Liver (tissue), 9 donors: Measurements from ENCODE around the gene DRD4. TPM values are rescaled to one million over a fixed set of nuclear protein-coding genes. Genes with fewer than 3 reads are reported as not detected.

Source experiments
- DNase-seq: peaks from one replicate; pipeline ENCODE4 v3.0.0-alpha.2; 2017; ENCODE audit warnings: low spot score
- H3K27ac ChIP-seq, 2 donors: one replicate each; pipeline ENCODE4 v1.7.0; 2013; ENCODE audit warnings: inconsistent platforms in 2 of 2, low read length in 2 of 2, control low read depth in 1 of 2, low read depth in 1 of 2, mild to moderate bottlenecking in 1 of 2
- H3K27me3 ChIP-seq, 4 donors: one replicate each; pipeline versions ENCODE4 v1.6.1 to v1.7.0; 2013; ENCODE audit warnings: low read length in 3 of 4, inconsistent platforms in 1 of 4, mild to moderate bottlenecking in 1 of 4, moderate library complexity in 1 of 4; ENCODE audit not compliant: control insufficient read depth in 4 of 4, insufficient read depth in 4 of 4
- H3K36me3 ChIP-seq, 4 donors: one replicate each; pipeline versions ENCODE4 v1.6.1 to v1.7.0; 2013; ENCODE audit warnings: low read length in 3 of 4, mild to moderate bottlenecking in 3 of 4, low read depth in 1 of 4, moderate library complexity in 1 of 4; ENCODE audit not compliant: control insufficient read depth in 4 of 4, insufficient read depth in 3 of 4
- H3K4me1 ChIP-seq, 4 donors: one replicate each; pipeline versions ENCODE4 v1.6.1 to v1.7.0; 2013; ENCODE audit warnings: low read length in 3 of 4, mild to moderate bottlenecking in 3 of 4, moderate library complexity in 1 of 4; ENCODE audit not compliant: control insufficient read depth in 4 of 4, insufficient read depth in 4 of 4
- H3K4me3 ChIP-seq, 3 donors: one replicate each; pipeline versions ENCODE4 v1.6.1 to v1.7.0; 2013; ENCODE audit warnings: low read length in 3 of 3, control low read depth in 1 of 3, low read depth in 1 of 3, mild to moderate bottlenecking in 1 of 3
- H3K9ac ChIP-seq, 2 donors: one replicate each; pipeline ENCODE4 v1.7.0; 2013; ENCODE audit warnings: low read length in 2 of 2, mild to moderate bottlenecking in 2 of 2, moderate library complexity in 2 of 2, control low read depth in 1 of 2, low read depth in 1 of 2
- H3K9me3 ChIP-seq, 4 donors: one replicate each; pipeline versions ENCODE4 v1.6.1 to v1.7.0; 2013; ENCODE audit warnings: low read length in 3 of 4; ENCODE audit not compliant: control insufficient read depth in 4 of 4
- EGR1 ChIP-seq, 2 donors: IDR thresholded peaks; 2 replicates each; pipeline ENCODE4 v1.6.1; 2016 to 2018; ENCODE audit warnings: antibody characterized with exemption in 2 of 2, low read depth in 2 of 2
- FOXA1 ChIP-seq: IDR thresholded peaks from 2 replicates; pipeline ENCODE4 v1.6.1; 2016; ENCODE audit warnings: antibody characterized with exemption
- FOXA2 ChIP-seq: IDR thresholded peaks from 2 replicates; pipeline ENCODE4 v1.6.1; 2016; ENCODE audit warnings: antibody characterized with exemption
- GABPA ChIP-seq, 2 donors: IDR thresholded peaks in 1 of 2; conservative IDR thresholded peaks in 1 of 2; 2 replicates each; pipeline ENCODE4 v1.6.1; 2016; ENCODE audit warnings: antibody characterized with exemption in 2 of 2, mild to moderate bottlenecking in 1 of 2, moderate library complexity in 1 of 2
- HNF4A ChIP-seq, 2 donors: conservative IDR thresholded peaks; 2 replicates each; pipeline ENCODE4 v1.6.1; 2016; ENCODE audit warnings: antibody characterized with exemption in 2 of 2, mild to moderate bottlenecking in 2 of 2
- HNF4G ChIP-seq: IDR thresholded peaks from 2 replicates; pipeline ENCODE4 v1.6.1; 2016; ENCODE audit warnings: antibody characterized with exemption
- JUND ChIP-seq, 2 donors: IDR thresholded peaks; 2 replicates each; pipeline ENCODE4 v1.6.1; 2016; ENCODE audit warnings: antibody characterized with exemption in 2 of 2
- MAX ChIP-seq: IDR thresholded peaks from 2 replicates; pipeline ENCODE4 v1.6.1; 2016; ENCODE audit warnings: antibody characterized with exemption
- NR2F2 ChIP-seq: IDR thresholded peaks from 2 replicates; pipeline ENCODE4 v1.6.1; 2016; ENCODE audit warnings: antibody characterized with exemption
- RAD21 ChIP-seq, 2 donors: IDR thresholded peaks; 2 replicates each; pipeline ENCODE4 v1.6.1; 2016; ENCODE audit warnings: antibody characterized with exemption in 2 of 2, mild to moderate bottlenecking in 2 of 2
- REST ChIP-seq: IDR thresholded peaks from 2 replicates; pipeline ENCODE4 v1.6.1; 2016; ENCODE audit warnings: antibody characterized with exemption, mild to moderate bottlenecking
- RXRA ChIP-seq, 2 donors: IDR thresholded peaks; 2 replicates each; pipeline ENCODE4 v1.6.1; 2017 to 2018; ENCODE audit warnings: antibody characterized with exemption in 2 of 2, mild to moderate bottlenecking in 1 of 2
- SP1 ChIP-seq: IDR thresholded peaks from 2 replicates; pipeline ENCODE4 v1.6.1; 2018; ENCODE audit warnings: antibody characterized with exemption, mild to moderate bottlenecking
- YY1 ChIP-seq: IDR thresholded peaks from 2 replicates; pipeline ENCODE4 v1.6.1; 2016; ENCODE audit warnings: antibody characterized with exemption, mild to moderate bottlenecking
- ZBTB33 ChIP-seq: IDR thresholded peaks from 2 replicates; pipeline ENCODE4 v1.6.1; 2016; ENCODE audit warnings: antibody characterized with exemption
- WGBS: extraction: QIAGEN DNeasy Blood & Tissue Kit; methylation state at CpG from one replicate; pipeline ENCODE4 v1.1.7; 2013; 5-methylcytosine and 5-hydroxymethylcytosine counted together
- polyA plus RNA-seq, 2 donors: library from polyadenylated mRNA; stranded (reverse) in 1 of 2; unstranded in 1 of 2; fragments of 200-250 nt in 1 of 2; fragments of >200 nt in 1 of 2; fragmentation: Nextera tagmentation in 1 of 2; extraction: Ambion mirVana in 1 of 2; gene quantifications; one replicate each; pipeline versions ENCODE4 v1.2.1 to v1.2.3, GENCODE V29; 2013 to 2015
- total RNA-seq, 2 donors: library from RNA; depleted of rRNA; stranded (reverse); fragments of >200 nt; gene quantifications; one replicate each; pipeline ENCODE4 v1.2.3, GENCODE V29; 2014
- donor health status: healthy.
- donor health status: healthy.
- donor health status: healthy.
- donor health status: healthy.
- donor health status: healthy.

The DRD4 gene
- total and polyA plus RNA-seq, 4 donors, result not detected

- 97% methylated on average over 19 of the region's 19 CpGs for WGBS
- H3K36me3 ChIP-seq, result peaks cover 0 to 8% (median 2%) of the 10 kb centered on the region in 4 donors
- no peak for DNase-seq
Measured at GRCh38 chr11:641806-642370, 4.8 kb downstream of the DRD4 start.

GRCh38 chr11:643366-643765, 6.3 kb downstream of the DRD4 start:
- WGBS, result 97% methylated on average over 9 of the region's 9 CpGs
- Histone ChIP-seq H3K9me3 (no peaks in the 10 kb centered on the region), H3K4me3 (no peak overlapping the region), H3K9ac (no peak overlapping the region), H3K36me3 (peaks cover 0 to 8% (median 2%) of the 10 kb centered on the region in 4 donors), H3K27me3 (no peaks in the 10 kb centered on the region), H3K4me1 (peaks cover 1 to 14% (median 5%) of the 10 kb centered on the region in 4 donors), H3K27ac (no peak overlapping the region)
- TF ChIP-seq HNF4G (no peak), YY1 (no peak), RXRA (IDR thresholded peaks at IDR 0.05) (no peak), FOXA1 (no peak), MAX (no peak), FOXA2 (no peak), GABPA (IDR thresholded peaks at IDR 0.05 in 1 of 2, conservative IDR thresholded peaks at IDR 0.05 in 1 of 2) (no peak), EGR1 (IDR thresholded peaks at IDR 0.05; ENCODE audit: low read depth in 2 of 2) (no peak), ZBTB33 (no peak), NR2F2 (no peak), HNF4A (conservative IDR thresholded peaks at IDR 0.05) (no peak)
- no peak for DNase-seq

More at GRCh38 chr11:641806-642370, 4.8 kb downstream of the DRD4 start:
- peaks cover 3 to 18% (median 6%) of the 10 kb centered on the region in 4 donors for H3K4me1 ChIP-seq
- no peaks in the 10 kb centered on the region for H3K9me3 ChIP-seq
- no peak overlapping the region for H3K9ac ChIP-seq
- H3K27ac ChIP-seq, result no peak overlapping the region
- H3K27me3 ChIP-seq, result no peaks in the 10 kb centered on the region
- H3K4me3 ChIP-seq, result no peak overlapping the region
- TF ChIP-seq FOXA1 (no peak), MAX (no peak)

DNA sequence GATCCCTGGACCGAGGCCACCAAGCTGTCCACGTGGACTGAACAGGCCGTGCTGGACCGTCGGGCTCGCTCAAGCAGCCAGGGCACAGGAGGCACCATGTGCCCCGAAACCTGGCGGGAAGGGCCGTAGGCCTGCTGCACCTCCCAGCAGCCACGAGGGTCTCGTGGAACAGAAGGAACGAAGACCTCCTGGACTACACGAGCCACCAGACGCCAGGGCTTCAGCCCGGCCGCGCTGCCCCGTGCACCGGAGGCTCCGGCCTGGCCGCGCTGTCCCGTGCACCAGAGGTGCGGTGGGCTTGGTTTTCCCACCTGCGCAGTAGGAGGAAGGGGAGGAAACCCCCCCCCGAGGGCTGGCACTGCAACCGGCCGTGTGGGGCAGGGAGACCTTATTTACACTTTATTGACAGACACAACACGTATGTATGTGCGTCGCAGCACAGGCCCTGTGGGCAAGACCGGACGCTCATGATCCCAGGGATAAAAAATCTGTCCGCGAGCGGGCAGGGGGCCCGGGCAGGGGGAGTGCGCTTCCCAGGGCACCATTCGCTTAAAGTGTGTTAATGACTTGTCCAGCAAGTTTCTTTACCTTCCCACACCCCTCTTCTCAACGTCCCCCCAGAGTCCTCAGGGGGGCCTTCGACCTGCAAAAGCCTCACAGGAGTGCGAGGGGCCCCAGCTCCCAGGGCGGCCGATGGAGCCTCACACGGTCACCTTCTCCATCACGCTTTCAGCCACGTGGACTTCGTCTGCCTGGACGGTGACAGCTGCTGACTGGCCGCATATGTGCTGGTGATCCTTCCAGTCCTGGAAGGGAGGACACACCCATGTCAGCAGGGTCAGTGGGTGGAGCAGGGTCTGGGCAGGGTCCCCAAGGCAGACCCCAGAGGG, 7.0 kb downstream of the DRD4 start:
- WGBS, result 90% methylated on average over 50 of the region's 50 CpGs
- H3K4me1 ChIP-seq, result peaks cover 2 to 14% (median 5%) of the 10 kb centered on the region in 4 donors
- H3K27me3 ChIP-seq, result no peaks in the 10 kb centered on the region
- no peak overlapping the region for H3K4me3 ChIP-seq
- peaks cover 0 to 8% (median 2%) of the 10 kb centered on the region in 4 donors for H3K36me3 ChIP-seq
- no peak for DNase-seq
- no peak overlapping the region for H3K27ac ChIP-seq
- H3K9me3 ChIP-seq, result no peaks in the 10 kb centered on the region
- H3K9ac ChIP-seq, result no peak overlapping the region
- no peak for TF ChIP-seq EGR1 (IDR thresholded peaks at IDR 0.05; ENCODE audit: low read depth in 2 of 2)
- TF ChIP-seq RXRA (IDR thresholded peaks at IDR 0.05), result no peak
- TF ChIP-seq JUND (IDR thresholded peaks at IDR 0.05), result no peak
- no peak for TF ChIP-seq HNF4G
- TF ChIP-seq NR2F2, result no peak
- TF ChIP-seq YY1, result no peak
- TF ChIP-seq REST, result no peak
- no peak for TF ChIP-seq ZBTB33
- no peak for TF ChIP-seq RAD21 (IDR thresholded peaks at IDR 0.05)
- no peak for TF ChIP-seq SP1
- TF ChIP-seq GABPA (IDR thresholded peaks at IDR 0.05 in 1 of 2, conservative IDR thresholded peaks at IDR 0.05 in 1 of 2), result no peak
